ENCODE measurements around the gene ACTL10. TPM values are rescaled to one million over a fixed set of nuclear protein-coding genes. Genes with fewer than 3 reads are reported as not detected.

The ACTL10 gene
- total and polyA plus RNA-seq, 8 donors: 0.30 to 2.3 (median 0.56) TPM

DNA sequence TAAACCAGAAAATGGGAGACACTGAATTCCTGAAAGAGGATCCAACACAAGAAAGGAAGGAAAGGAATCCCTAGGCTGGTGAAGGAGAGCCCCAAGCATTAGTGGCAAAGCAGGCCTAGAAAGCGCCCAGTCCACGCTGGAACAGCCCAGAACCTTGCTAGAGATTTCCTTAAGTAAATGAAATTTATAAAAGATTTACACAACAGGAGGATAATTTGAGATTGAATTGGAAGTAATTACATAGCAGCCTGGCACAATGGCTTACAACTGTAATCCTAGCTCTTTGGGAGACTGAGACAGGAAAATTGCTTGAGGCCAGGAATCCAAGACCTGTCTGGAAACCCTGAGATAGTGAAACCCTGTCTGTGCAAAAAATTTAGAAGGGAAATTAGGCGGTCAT, 31.4 kb upstream of the ACTL10 start:
- H3K27me3 ChIP-seq: no peaks in the 10 kb centered on the region

DNA sequence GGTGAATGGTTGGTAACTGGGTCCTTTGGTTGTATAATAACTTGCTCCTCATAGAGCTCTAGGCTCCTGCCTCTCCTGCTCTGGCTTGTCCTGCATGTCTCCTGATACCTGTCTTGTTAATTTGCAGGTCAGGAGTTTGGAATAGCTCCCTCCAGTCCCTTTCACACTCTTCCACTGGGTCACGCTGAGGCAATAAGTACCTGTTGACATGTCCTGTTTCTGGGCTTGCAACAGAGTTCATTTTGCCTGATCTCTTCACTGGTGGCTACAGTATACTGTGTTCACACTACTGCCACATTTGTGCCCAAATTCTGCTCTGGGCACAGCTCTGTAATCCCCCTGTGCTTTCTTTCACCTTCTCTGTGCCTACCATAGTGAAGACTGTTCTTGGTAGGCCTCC, 30.0 kb upstream of the ACTL10 start:
- intact Hi-C loops (cut with DNase I): no loop called here
- Histone ChIP-seq H3K4me1 (no peaks in the 10 kb centered on the region), H3K9me3 (no peaks in the 10 kb centered on the region), H3K27me3 (no peaks in the 10 kb centered on the region), H3K27ac (no peak overlapping the region), H3K4me3 (no peak overlapping the region), H3K36me3 (peaks cover 0 to 84% of the 10 kb centered on the region in 2 donors)
- no peak for ATAC-seq
- DNase-seq: no peak
- TF ChIP-seq, protein P1, sequence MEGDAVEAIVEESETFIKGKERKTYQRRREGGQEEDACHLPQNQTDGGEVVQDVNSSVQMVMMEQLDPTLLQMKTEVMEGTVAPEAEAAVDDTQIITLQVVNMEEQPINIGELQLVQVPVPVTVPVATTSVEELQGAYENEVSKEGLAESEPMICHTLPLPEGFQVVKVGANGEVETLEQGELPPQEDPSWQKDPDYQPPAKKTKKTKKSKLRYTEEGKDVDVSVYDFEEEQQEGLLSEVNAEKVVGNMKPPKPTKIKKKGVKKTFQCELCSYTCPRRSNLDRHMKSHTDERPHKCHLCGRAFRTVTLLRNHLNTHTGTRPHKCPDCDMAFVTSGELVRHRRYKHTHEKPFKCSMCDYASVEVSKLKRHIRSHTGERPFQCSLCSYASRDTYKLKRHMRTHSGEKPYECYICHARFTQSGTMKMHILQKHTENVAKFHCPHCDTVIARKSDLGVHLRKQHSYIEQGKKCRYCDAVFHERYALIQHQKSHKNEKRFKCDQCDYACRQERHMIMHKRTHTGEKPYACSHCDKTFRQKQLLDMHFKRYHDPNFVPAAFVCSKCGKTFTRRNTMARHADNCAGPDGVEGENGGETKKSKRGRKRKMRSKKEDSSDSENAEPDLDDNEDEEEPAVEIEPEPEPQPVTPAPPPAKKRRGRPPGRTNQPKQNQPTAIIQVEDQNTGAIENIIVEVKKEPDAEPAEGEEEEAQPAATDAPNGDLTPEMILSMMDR (IDR thresholded peaks at IDR 0.05): no peak

More for the DNA sequence above, 31.4 kb upstream of the ACTL10 start:
- Histone ChIP-seq H3K4me3 (no peak overlapping the region), H3K9me3 (no peaks in the 10 kb centered on the region), H3K27ac (no peak overlapping the region), H3K4me1 (no peaks in the 10 kb centered on the region), H3K36me3 (peaks cover 0 to 82% of the 10 kb centered on the region in 2 donors)
- TF ChIP-seq, protein P1 (IDR thresholded peaks at IDR 0.05): no peak
- DNase-seq: no peak
- no peak for ATAC-seq
- intact Hi-C loops (cut with DNase I): no loop called here

- no peak overlapping the region for H3K27ac ChIP-seq
- intact Hi-C loops (cut with DNase I): no loop called here
- no peaks in the 10 kb centered on the region for H3K4me1 ChIP-seq
- no peak for ATAC-seq
- H3K4me3 ChIP-seq: no peak overlapping the region
- no peaks in the 10 kb centered on the region for H3K27me3 ChIP-seq
- TF ChIP-seq, protein P1 (IDR thresholded peaks at IDR 0.05): no peak
- H3K9me3 ChIP-seq: no peaks in the 10 kb centered on the region
- peak in 1 of 4 donors; percentile 43 for DNase-seq
- H3K36me3 ChIP-seq: peaks cover 0 to 92% of the 10 kb centered on the region in 2 donors
Measured at GRCh38 chr20:33640287-33640686, 26.5 kb upstream of the ACTL10 start.

GRCh38 chr20:33644313-33645071, 22.3 kb upstream of the ACTL10 start:
- intact Hi-C loops (cut with DNase I): no loop called here
- ATAC-seq (no peak), DNase-seq (peak in 1 of 4 donors; percentile 73)
- Histone ChIP-seq H3K27ac (no peak overlapping the region), H3K27me3 (no peaks in the 10 kb centered on the region), H3K4me1 (peaks cover 2 to 10% of the 10 kb centered on the region in 2 donors), H3K4me3 (no peak overlapping the region), H3K36me3 (peaks cover 0 to 58% of the 10 kb centered on the region in 2 donors), H3K9me3 (no peaks in the 10 kb centered on the region)
- TF ChIP-seq, protein P1 (IDR thresholded peaks at IDR 0.05): no peak

DNA sequence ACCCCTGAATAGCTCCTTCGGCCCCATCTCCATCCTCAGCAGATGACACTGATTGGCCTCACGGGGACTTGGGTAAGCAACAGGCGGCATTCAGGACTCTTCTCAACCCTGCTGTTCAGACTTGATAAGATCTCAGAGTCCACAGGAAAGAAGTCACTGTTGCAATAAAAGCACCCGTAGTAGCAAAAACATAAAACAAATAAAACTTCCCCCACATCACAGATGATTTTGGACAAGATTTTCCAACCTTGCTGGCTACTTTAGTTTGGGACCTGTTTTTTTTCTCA, 21.7 kb upstream of the ACTL10 start:
- TF ChIP-seq, protein P1 (IDR thresholded peaks at IDR 0.05): no peak
- ATAC-seq (no peak), DNase-seq (no peak)
- H3K4me1 ChIP-seq: peaks cover 6 to 10% of the 10 kb centered on the region in 2 donors
- no peak overlapping the region for H3K27ac ChIP-seq
- H3K27me3 ChIP-seq: no peaks in the 10 kb centered on the region
- H3K4me3 ChIP-seq: no peak overlapping the region
- no peaks in the 10 kb centered on the region for H3K9me3 ChIP-seq
- peaks cover 0 to 53% of the 10 kb centered on the region in 2 donors for H3K36me3 ChIP-seq
- intact Hi-C loops (cut with DNase I): no loop called here

All from left lung (tissue), 10 donors.